HK-2 (cell line): ENCODE results near the gene ZNF37A.
"Not testable (repeated sequence)": the region's sequence is repeated elsewhere in the genome, so short reads cannot be mapped to it uniquely, and the experiment has no call there.

Experiments used
- DNase-seq: peaks from one replicate; pipeline ENCODE4 v3.0.0-alpha.2; 2018; ENCODE audit not compliant: unreplicated experiment

Gene ZNF37A

DNA sequence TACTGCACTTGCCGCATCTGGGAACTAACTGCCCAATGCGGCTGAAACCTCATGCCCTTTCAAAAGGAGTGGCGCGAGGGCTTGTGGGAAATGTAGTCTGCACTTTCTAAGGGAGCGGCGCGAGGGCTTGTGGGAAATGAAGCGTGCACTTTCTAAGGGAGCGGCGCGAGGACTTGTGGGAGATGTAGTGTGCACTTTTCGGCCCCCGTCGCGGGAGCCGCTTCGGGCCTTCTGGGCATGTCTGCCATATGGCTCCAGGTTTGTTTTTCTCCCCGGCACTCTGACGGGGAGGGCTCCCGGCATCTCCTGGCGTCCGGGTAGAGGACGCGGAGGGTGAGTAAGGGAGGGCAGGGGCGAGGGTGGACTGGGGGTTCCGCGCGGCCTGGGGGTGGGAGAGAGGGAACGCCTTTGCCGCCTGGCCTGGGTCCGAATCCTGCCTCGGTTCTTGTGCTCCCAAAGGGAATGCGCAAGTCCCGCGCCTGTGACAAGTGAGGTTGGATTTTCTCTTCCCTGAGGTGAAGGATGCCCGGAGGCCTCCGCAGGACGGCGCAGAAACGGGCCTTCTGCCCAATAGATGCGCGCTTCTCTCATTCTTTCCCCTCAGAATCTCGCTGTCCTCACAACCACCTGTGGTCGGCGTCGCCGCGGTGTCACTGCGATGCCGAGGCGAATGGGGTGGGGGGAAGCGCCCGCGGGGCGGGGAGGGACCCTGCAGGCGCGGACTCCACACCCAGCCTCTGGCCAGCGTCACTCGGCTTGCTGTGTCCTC, at the start of gene ZNF37A:
Gene ZNF37A (plus strand): TSS at position 180 of the 769 bp plus-strand sequence. CDS start 2,281 bp downstream, outside the sequence.
- DNase-seq: peak; percentile 96

DNA sequence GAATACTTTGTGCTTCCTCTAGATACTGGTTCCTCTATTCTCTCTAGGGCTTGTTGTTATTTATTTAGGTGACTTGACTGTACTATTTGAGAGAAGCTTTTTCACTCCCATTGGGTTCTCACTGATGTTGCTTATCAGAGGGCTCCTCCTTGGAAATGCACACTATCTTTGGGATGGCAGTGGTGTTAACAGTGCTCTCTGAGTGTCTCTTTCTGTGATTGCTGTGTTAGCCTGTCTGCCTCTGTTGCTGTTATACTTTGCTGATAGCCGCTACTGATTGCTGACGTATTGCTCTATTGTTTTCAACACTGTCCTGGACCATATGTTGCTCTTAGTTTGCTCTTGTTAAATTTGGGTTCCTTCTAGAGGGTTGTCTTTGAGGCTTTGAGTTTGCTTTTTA, 49.0 kb upstream of the ZNF37A start:
- no peak for DNase-seq

DNA sequence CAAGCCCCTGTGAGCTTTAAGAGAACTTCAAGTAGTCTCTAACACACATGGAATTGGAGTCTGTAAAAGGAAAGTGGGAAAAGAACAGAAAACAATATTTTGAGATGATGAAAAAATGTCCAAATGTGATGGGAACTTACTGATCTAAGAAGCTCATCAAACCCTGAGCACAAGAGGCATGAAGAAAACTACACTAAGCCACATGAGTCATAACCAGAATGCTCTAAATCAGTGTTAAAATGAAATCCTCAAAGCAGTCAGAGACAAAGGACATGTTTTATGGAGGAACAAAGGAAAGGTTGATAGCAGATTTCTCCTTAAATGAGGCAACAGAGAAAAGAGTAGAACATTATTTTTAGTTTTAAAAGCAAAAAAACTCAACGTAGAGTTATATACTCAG, 46.5 kb upstream of the ZNF37A start:
- no peak for DNase-seq

GRCh38 chr10:38050212-38050611, 43.9 kb upstream of the ZNF37A start:
- no peak for DNase-seq

GRCh38 chr10:38054361-38054797, 39.8 kb upstream of the ZNF37A start:
- no peak for DNase-seq

GRCh38 chr10:38055274-38055894, 38.8 kb upstream of the ZNF37A start:
- not testable (repeated sequence) for DNase-seq

GRCh38 chr10:38069663-38070062, 24.5 kb upstream of the ZNF37A start:
- DNase-seq: not testable (repeated sequence)

DNA sequence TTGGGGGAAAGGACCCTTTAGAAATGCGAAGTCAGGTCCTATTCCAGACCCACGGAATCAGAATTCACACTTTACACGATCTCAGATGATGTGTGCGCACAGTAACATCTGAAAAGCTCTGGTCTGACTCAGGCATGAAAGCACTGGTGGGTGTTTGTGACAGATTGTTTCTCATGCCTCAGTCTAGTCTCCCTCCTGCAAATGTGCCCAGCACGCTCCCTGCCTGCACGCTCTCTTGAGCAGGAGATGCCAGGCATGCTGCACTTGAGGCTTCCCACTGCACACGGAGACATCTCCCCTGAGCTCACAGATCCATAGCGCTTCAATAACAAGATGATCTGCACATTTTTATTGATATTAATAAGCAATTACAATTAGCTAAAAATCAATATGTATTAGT, 23.6 kb upstream of the ZNF37A start:
- DNase-seq: no peak

DNA sequence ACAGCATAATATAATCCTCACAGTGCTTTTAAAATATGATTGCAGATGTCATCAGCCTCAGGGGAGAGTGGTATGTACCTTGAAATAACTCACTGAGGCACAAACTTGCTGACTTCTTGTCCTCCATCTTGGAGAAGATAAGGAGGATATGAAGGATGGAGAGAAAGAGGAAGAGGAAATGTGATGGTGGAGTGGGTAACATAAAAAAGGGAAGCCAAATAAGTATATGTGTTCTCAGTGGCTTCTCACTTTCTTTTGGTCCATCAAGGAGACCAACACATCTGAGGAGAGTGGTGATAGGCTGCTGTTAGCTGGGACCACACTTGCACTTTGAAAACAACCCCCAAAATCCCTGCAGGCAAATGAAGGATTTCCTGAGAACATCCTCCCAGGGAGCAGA, 21.6 kb upstream of the ZNF37A start:
- DNase-seq: no peak

DNA sequence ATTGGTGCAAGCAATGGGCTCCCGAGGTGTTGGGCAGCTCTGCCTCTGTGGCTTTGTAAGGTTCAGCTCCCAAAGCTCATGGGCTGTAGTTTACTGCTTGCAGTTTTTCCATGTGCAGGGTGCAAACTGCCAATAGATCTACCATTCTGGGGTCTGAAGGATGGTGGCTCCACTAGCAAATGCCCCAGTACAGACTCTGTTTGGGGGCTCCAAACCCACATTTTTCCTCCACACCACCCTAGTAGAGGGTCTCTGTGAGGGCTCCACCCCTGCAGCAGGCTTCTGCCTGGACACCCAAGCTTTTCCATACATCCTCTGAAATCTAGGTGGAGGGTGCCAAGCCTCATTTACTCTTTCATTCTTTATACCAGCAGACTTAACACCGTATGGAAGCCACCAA, 17.4 kb upstream of the ZNF37A start:
- DNase-seq: no peak

DNA sequence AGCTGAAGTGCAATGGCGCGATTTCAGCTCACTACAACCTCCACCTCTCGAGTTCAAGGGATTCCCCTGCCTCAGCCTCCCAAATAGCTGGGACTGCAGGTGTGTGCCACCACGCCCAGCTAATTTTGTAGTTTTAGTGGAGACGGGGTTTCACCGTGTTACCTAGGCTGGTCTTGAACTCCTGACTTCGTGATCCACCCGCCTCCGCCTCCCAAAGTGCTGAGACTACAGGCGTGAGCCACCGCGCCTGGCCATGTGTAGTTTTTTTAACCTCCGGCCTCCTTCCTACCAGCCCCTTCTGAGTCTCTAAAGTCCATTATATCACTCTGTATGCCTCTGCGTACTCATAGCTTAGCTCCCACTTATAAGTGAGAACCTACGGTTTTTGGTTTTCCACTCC, 819 bp upstream of the ZNF37A start:
- DNase-seq: not testable (repeated sequence)

DNA sequence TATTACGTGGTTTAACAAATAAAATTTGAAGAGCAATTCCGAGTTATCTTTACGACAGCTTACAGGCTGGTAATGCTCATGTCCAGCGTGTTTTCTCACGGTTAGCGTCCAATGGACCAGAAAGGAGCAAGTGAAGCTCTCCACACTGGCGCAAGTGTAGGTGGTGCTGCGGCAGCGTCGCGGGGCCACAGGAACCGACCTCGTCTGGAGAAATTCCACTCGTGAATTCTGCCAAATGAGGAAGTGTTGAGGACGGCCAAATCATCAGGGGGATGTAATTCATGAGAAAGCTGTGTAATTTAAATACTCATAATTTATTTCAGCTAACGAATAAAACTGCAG, 350 bp upstream of the ZNF37A start:
- no peak for DNase-seq

GRCh38 chr10:38094927-38095574, 914 bp downstream of the ZNF37A start:
- no peak for DNase-seq

- no peak for DNase-seq
Measured at GRCh38 chr10:38102880-38103279, 8.7 kb downstream of the ZNF37A start.

DNA sequence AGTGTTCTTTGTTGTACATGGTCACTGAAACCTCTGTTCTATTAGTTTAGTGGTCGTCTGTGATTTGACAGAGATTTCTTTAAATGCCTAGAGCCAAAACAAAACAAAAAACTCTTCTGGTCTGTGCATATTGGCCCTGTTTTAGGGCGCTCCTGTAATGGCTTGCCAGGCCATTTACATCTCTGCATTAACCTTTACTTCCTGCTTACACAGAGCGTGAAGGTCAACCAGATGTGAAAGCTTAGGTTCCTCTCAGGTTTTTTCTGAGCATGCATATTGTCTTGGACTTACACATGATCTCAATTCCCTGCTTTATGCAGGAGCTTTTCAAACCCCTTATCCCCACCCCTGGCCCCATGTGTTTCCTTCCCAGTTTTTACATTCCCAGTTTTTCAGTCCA, 9.6 kb downstream of the ZNF37A start:
- no peak for DNase-seq

- no peak for DNase-seq
Measured at GRCh38 chr10:38112159-38112558, 18.0 kb downstream of the ZNF37A start.

- DNase-seq: no peak
Measured at GRCh38 chr10:38118072-38118807, 24.1 kb downstream of the ZNF37A start.

DNA sequence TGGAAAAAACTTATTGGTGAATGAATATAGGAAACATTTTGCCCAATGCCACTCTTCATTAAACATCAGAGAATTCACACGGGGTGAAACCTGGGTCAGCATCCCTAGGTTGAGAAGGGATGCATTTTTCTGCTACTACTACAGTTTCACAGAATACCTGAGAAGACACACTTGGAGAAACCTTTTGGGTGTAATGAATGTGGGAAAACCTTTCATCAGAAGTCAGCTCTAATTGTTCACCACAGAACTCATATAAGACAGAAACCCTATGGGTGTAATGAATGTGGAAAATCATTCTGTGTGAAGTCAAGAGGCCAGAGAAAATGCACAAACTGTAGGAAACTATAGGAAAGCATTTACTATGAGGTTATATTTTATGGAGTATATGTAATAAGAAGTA, 24.9 kb downstream of the ZNF37A start:
- DNase-seq: no peak

GRCh38 chr10:38127812-38128211, 33.7 kb downstream of the ZNF37A start:
- DNase-seq: no peak

GRCh38 chr10:38143587-38143986, 49.5 kb downstream of the ZNF37A start:
- peak; percentile 16 for DNase-seq

GRCh38 chr10:38146579-38147333, 52.6 kb downstream of the ZNF37A start:
- DNase-seq: peak; percentile 28

DNA sequence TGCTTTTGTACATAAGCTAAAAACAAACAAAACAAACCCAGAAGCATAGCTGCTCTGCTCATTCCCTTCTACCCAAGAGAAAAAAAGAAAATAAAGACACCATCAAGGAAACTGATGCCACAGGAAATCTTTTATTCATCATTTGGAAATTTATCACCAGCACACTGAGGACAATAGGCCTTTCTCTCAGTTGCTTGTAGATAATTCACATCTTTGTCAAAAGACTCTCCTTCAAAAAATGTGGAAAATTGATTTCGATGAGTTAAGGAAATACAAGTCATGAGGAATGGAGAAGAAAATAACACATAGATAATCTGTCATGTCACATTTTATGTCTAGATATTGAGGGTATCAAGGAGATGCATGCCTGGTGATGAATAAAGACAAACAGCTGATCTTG, 53.5 kb downstream of the ZNF37A start:
- DNase-seq: no peak
